ENCODE results near the gene ZNF8. TPM values are rescaled to one million over a fixed set of nuclear protein-coding genes. Genes with fewer than 3 reads are reported as not detected.

Gene ZNF8
- total and polyA plus RNA-seq, 7 donors, result 0.60 to 8.6 (median 4.9) TPM

DNA sequence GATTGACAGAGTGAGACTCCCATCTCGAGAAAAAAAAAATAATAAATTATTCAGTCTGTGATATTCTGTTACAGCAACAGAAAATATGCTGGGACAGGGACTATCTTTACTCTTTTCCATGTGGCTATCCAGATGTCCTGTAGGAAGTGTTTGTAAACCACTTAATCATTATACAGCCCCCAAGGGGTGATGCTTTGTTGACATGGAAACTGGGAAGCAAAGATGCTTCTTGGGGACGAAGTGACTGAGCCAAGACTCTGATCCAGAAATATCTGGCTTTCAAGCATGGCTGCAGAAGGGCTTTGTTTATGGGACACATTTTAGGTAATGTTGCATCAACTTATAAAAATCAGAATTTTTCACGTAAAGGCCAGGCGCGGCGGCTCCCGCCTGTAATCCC, 5.4 kb downstream of the ZNF8 start:
- Histone ChIP-seq H3K27ac (no peak overlapping the region), H3K36me3 (peaks cover 20 to 45% (median 32%) of the 10 kb centered on the region in 4 donors), H3K4me3 (no peak overlapping the region), H3K4me1 (peaks cover 0 to 14% (median 13%) of the 10 kb centered on the region in 4 donors), H3K9me3 (no peaks in the 10 kb centered on the region), H3K27me3 (no peaks in the 10 kb centered on the region)
- intact Hi-C loops (cut with DNase I), result no loop called here
- TF ChIP-seq POLR2AphosphoS5 (IDR thresholded peaks at IDR 0.05) (no peak), POLR2A (IDR thresholded peaks at IDR 0.05) (no peak), EP300 (IDR thresholded peaks at IDR 0.05) (no peak)
- TF ChIP-seq, protein P1, sequence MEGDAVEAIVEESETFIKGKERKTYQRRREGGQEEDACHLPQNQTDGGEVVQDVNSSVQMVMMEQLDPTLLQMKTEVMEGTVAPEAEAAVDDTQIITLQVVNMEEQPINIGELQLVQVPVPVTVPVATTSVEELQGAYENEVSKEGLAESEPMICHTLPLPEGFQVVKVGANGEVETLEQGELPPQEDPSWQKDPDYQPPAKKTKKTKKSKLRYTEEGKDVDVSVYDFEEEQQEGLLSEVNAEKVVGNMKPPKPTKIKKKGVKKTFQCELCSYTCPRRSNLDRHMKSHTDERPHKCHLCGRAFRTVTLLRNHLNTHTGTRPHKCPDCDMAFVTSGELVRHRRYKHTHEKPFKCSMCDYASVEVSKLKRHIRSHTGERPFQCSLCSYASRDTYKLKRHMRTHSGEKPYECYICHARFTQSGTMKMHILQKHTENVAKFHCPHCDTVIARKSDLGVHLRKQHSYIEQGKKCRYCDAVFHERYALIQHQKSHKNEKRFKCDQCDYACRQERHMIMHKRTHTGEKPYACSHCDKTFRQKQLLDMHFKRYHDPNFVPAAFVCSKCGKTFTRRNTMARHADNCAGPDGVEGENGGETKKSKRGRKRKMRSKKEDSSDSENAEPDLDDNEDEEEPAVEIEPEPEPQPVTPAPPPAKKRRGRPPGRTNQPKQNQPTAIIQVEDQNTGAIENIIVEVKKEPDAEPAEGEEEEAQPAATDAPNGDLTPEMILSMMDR (IDR thresholded peaks at IDR 0.05), result no peak
- 94 to 95% methylated on average over 7 of the region's 7 CpGs for WGBS, 2 donors
- no peak for DNase-seq

DNA sequence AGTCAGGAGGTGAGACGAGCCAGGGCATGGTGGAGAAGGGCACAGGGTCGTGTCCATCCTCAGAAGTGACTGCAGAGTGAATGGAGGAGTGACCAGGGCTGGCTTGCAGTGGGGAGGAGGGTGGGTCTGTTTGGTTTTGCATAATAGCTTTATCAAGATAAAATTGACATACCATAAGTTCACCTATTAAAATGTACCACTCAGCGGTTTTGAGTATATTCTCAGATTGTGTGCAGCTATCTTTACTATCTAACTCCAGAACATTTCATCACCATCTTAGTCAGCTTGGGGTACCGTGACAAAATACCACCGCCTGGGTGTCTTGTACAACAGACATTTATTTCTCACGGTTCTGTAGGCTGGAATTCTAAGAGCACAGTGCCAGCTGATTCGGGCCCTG, 13.2 kb downstream of the ZNF8 start:
- H3K27ac ChIP-seq, result no peak overlapping the region
- no peaks in the 10 kb centered on the region for H3K27me3 ChIP-seq
- peaks cover 0 to 22% (median 11%) of the 10 kb centered on the region in 4 donors for H3K9me3 ChIP-seq
- no peak for DNase-seq
- 95 to 98% methylated on average over 7 of the region's 7 CpGs for WGBS, 2 donors
- peaks cover 46 to 92% (median 72%) of the 10 kb centered on the region in 4 donors for H3K36me3 ChIP-seq
- intact Hi-C loops (cut with DNase I), result no loop called here
- no peaks in the 10 kb centered on the region for H3K4me1 ChIP-seq
- no peak overlapping the region for H3K4me3 ChIP-seq
- TF ChIP-seq POLR2AphosphoS5 (IDR thresholded peaks at IDR 0.05) (no peak), POLR2A (IDR thresholded peaks at IDR 0.05) (no peak), EP300 (IDR thresholded peaks at IDR 0.05) (no peak)
- TF ChIP-seq, protein P1 (IDR thresholded peaks at IDR 0.05), result no peak

DNA sequence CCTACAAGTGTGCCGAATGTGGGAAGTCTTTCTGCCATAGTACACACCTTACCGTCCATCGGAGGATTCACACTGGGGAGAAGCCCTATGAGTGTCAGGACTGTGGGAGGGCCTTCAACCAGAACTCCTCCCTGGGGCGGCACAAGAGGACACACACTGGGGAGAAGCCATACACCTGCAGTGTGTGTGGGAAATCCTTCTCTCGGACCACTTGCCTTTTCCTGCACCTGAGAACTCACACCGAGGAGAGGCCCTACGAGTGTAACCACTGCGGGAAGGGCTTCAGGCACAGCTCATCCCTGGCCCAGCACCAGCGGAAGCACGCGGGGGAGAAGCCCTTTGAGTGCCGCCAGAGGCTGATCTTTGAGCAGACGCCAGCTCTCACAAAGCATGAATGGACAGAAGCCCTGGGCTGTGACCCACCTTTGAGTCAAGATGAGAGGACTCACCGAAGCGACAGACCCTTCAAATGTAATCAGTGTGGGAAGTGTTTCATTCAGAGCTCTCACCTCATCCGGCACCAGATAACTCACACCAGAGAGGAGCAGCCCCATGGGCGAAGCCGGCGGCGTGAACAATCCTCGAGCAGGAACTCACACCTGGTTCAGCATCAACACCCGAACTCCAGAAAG, 16.1 kb downstream of the ZNF8 start:
- DNase-seq, result no peak
- no peak for TF ChIP-seq POLR2AphosphoS5 (IDR thresholded peaks at IDR 0.05)
- TF ChIP-seq EP300 (IDR thresholded peaks at IDR 0.05), result no peak
- TF ChIP-seq, protein P1 (IDR thresholded peaks at IDR 0.05), result no peak
- no peak for TF ChIP-seq POLR2A (IDR thresholded peaks at IDR 0.05)
- H3K27ac ChIP-seq, result no peak overlapping the region
- no peaks in the 10 kb centered on the region for H3K4me1 ChIP-seq
- H3K36me3 ChIP-seq, result peaks cover 40 to 95% (median 52%) of the 10 kb centered on the region in 4 donors
- no peak overlapping the region for H3K4me3 ChIP-seq
- no peaks in the 10 kb centered on the region for H3K27me3 ChIP-seq
- peaks cover 0 to 23% (median 11%) of the 10 kb centered on the region in 4 donors for H3K9me3 ChIP-seq
- intact Hi-C loops (cut with DNase I), result no loop called here
- WGBS, 2 donors, result 98 to 99% methylated on average over 22 of the region's 22 CpGs

DNA sequence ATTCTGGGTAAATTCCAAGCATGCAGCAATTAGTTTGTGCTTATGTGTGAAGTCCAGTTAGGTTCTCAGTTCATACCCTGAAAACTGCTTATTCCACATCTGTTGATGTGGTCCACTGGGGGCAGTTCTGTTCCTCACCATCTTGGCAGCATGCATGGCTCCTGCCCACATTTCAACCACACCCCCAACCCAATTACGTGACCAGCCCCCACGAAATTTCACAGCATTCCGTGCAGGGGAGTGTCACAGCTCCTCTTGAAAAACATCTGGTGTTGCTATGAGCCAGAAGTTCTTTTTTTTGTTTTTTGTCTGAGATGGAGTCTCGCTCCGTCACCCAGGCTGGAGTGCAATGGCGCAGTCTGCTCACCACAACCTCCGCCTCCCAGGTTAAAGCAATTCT, 17.3 kb downstream of the ZNF8 start:
- Histone ChIP-seq H3K4me3 (no peak overlapping the region), H3K27me3 (no peaks in the 10 kb centered on the region), H3K4me1 (no peaks in the 10 kb centered on the region), H3K36me3 (peaks cover 37 to 98% (median 55%) of the 10 kb centered on the region in 4 donors), H3K9me3 (peaks cover 0 to 23% (median 11%) of the 10 kb centered on the region in 4 donors), H3K27ac (no peak overlapping the region)
- TF ChIP-seq EP300 (IDR thresholded peaks at IDR 0.05), result no peak
- TF ChIP-seq, protein P1 (IDR thresholded peaks at IDR 0.05), result no peak
- TF ChIP-seq POLR2A (IDR thresholded peaks at IDR 0.05), result no peak
- no peak for TF ChIP-seq POLR2AphosphoS5 (IDR thresholded peaks at IDR 0.05)
- intact Hi-C loops (cut with DNase I), result no loop called here
- 94 to 97% methylated on average over 7 of the region's 7 CpGs for WGBS, 2 donors
- DNase-seq, result no peak

Measured in sigmoid colon (tissue), 7 donors.